HG02642 (cell line): ENCODE measurements around the gene SMYD4.
"Not testable (repeated sequence)": the region's sequence is repeated elsewhere in the genome, so short reads cannot be mapped to it uniquely, and the experiment has no call there.

Experiments used
- ATAC-seq: cut with Tn5 transposase; IDR thresholded peaks from one replicate; pipeline ENCODE4 v1.9.1; 2021; ENCODE audit warnings: mild to moderate bottlenecking; ENCODE audit not compliant: unreplicated experiment, poor library complexity

The SMYD4 gene

GRCh38 chr17:1758807-1759206 lies 70.9 kb downstream of the SMYD4 start:
- no peak for ATAC-seq

- ATAC-seq: no peak
These were observed 73.9 kb downstream of the SMYD4 start for GRCh38 chr17:1755827-1756262.

DNA sequence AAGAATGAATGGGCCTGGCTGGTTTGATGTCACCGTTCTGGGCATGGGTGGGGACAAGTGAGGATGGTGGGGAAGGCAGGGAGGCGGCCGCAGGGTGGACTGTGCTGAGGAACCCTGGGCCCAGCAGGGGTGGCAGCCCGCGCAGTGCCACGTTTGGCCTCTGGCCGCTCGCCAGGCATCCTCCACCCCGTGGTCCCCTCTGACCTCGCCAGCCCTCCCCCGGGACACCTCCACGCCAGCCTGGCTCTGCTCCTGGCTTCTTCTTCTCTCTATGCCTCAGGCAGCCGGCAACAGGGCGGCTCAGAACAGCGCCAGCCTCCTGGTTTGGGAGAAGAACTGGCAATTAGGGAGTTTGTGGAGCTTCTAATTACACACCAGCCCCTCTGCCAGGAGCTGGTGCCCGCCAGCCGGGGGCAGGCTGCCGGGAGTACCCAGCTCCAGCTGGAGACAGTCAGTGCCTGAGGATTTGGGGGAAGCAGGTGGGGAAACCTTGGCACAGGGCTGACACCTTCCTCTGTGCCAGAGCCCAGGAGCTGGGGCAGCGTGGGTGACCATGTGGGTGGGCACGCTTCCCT lies 74.4 kb downstream of the SMYD4 start:
- ATAC-seq: no peak

- ATAC-seq: no peak
These were observed 75.1 kb downstream of the SMYD4 start for GRCh38 chr17:1754430-1755112.

GRCh38 chr17:1753767-1754429 lies 75.8 kb downstream of the SMYD4 start:
- no peak for ATAC-seq

- no peak for ATAC-seq
These were observed 77.1 kb downstream of the SMYD4 start for GRCh38 chr17:1752425-1753262.

- ATAC-seq: no peak
These were observed 79.1 kb downstream of the SMYD4 start for GRCh38 chr17:1750628-1751027.

- ATAC-seq: no peak
These were observed 82.6 kb downstream of the SMYD4 start for GRCh38 chr17:1746975-1747543.

GRCh38 chr17:1745513-1746020 lies 84.1 kb downstream of the SMYD4 start:
- ATAC-seq: no peak

DNA sequence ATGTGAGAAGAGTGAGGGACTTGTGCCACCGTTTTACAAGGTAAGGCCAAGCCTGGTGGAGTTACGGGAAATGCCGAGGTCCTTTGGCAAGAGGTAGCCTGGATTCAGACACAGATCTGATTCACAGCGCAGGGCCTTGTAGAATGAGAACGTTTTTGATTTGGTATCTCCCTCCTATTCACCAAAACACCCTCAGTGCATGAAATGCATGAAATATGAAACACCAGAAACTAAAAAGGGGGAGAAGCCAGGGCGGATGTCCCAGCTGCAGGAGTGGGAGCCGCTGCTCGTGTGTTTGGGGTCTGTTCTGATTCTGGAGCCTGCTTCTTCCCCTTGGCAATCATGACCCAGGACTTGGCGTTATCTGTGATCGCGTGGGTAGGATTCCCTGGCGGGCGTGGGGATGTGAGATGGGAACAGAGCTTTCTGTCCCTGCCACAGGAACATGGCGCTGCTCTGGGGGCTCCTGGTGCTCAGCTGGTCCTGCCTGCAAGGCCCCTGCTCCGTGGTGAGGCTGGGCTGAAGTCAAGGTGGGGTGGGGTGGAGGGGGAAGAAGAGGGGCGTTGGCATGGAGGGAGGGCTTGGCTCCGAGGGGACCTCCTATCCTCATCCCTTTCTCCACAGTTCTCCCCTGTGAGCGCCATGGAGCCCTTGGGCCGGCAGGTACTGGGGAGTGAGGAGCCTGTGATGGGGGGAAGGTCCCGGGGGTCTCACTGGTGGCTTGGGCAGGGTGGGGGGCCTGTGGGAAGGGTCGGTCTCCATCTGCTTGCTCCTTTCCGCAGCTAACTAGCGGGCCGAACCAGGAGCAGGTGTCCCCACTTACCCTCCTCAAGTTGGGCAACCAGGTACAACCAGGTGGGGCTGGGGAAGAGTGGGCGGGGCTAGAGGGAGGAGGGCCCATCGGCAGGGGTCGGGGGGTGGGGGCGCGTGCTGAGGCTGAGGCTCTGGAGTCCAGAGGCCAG lies 84.9 kb downstream of the SMYD4 start:
- no peak for ATAC-seq

GRCh38 chr17:1743088-1743439 lies 86.6 kb downstream of the SMYD4 start:
- no peak for ATAC-seq

DNA sequence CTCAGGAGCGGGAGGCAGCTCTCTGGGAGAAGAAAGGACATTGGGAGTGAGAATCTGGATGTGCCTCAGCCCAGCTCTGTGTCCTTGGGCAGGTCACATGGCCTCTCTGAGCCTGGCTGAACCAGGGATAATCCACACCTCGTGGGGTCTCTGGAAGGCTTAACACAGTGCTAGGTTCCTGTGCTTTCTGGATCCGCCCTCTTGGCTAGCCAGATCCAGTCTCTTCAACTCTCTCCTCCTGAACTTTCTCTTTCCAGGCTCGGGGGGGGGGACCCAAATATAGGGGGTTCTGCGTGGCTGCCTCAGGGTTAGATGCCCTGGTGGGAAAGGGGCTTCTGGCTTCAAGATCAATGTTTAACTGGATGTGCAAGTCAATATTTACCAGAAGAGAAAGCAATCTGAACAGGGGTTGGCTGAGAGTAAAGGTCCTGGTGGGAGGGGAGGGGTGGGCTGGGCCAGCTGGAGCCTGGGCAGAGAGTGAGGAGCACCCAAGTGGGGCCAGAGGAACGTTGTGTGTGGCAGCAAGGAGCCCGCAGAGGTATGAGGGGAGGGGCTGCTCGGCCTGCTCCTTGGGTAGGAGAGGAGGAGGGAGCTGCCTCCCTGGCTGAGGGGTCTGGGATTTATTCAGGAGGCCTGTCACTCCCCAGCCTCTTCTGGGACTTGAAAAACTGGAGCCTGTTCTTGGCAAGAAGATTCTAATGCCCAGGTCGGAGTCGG lies 87.2 kb downstream of the SMYD4 start, which contains the start of gene SERPINF2:
Gene SERPINF2 (plus strand): TSS at position 501 of the 717 bp plus-strand sequence. CDS start 2,125 bp downstream, outside the sequence.
- no peak for ATAC-seq

DNA sequence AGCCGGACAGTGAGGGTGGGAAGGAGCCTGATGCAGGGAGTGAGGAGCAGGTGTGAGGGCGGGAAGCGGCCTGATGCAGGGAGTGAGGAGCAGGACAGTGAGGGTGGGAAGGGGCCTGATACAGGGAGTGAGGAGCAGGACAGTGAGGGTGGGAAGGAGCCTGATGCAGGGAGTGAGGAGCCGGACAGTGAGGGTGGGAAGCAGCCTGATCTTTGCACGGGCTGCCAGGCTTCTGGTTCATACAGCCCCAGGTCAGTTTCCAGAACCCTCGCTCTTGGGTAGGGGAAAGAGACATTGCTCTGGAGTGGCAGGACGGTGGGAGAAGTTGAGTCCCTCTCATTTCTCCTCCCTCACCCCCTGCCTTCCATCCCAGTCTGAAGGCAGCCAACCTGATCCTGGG lies 87.8 kb downstream of the SMYD4 start:
- ATAC-seq: not testable (repeated sequence)

DNA sequence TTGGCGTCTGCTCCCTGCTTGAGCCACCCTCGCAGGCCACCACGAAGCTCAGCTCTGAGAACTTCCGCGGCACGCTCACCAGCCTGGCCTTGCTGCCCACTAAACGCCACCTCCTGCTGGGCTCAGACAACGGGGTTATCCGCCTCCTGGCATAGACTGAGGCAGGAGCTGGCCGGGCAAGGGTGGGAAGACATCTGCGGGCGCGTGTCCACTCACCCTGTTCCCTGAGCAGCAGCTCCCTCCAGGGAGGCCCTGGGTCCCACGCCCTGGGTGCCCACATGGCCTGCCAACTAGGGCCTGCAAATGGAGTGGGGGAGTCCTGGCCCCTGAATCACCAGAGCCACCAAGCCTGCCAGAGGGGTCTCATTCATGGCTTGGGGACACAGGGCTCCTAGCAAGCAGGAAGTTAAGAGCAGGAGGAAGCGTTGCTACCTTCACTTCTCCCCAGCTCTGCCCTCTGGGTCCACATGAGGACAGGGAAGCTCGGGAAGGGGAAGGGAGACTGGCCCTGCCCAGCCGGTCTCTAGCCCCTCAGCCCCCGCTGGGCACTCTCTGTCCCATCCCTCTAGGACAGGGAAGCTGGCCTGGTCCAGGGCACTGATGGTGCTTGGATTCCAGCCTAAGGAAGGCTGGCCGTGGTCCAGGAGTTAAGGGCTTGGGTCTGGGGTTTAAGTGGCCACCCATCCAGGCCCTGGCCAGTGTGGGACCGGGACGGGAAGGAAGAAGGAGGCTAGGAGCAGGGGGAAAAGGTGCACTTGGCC lies 92.0 kb downstream of the SMYD4 start:
- no peak for ATAC-seq

GRCh38 chr17:1736348-1737281 lies 93.1 kb downstream of the SMYD4 start:
- ATAC-seq: no peak

GRCh38 chr17:1735834-1736347 lies 93.8 kb downstream of the SMYD4 start:
- no peak for ATAC-seq
